NT2/D1 (cell line): Measurements from ENCODE around the gene NCS1.

Experiments
- SUZ12 ChIP-seq: IDR thresholded peaks from 2 replicates; pipeline ENCODE4 v1.6.1; 2011; ENCODE audit not compliant: insufficient read length, insufficient read depth; ENCODE audit errors: extremely low read depth
- YY1 ChIP-seq: IDR thresholded peaks from 2 replicates; pipeline ENCODE4 v1.6.1; 2011; ENCODE audit not compliant: insufficient read length, insufficient read depth
- ZNF274 ChIP-seq: IDR thresholded peaks from 2 replicates; pipeline ENCODE4 v1.6.1; 2011; ENCODE audit warnings: mild to moderate bottlenecking, low read depth, low read length

- TF ChIP-seq SUZ12 = no peak
- TF ChIP-seq YY1 = no peak
- no peak for TF ChIP-seq ZNF274
These were observed 61.4 kb downstream of the NCS1 start for GRCh38 chr9:130233587-130233945.
